ENCODE measurements around the gene FIP1L1. TPM values are rescaled to one million over a fixed set of nuclear protein-coding genes. Genes with fewer than 3 reads are reported as not detected.

FIP1L1 gene
- total and polyA plus RNA-seq, 2 of the 4 experiments (the other 2 are of a cell fraction): 31.1 to 37.5 TPM

- H3K9ac ChIP-seq (ENCODE audit: low read depth, low read length): no peak overlapping the region
- no peak overlapping the region for H4K5ac ChIP-seq (ENCODE audit: low read depth, low read length)
- dilution Hi-C loops (cut with HindIII; ENCODE audit: low sequenced_read_pairs, unreplicated experiment): no loop called here
- CTCF ChIA-PET: no interaction called here
- no peak for DNase-seq
- no TSS peak for BruUV-seq (replicated peaks)
- no peak overlapping the region for H3K23ac ChIP-seq (ENCODE audit: low read depth, low read length)
- no peak overlapping the region for H2BK5ac ChIP-seq (ENCODE audit: low read depth, low read length, poor library complexity, severe bottlenecking)
- POLR2A ChIA-PET (ENCODE audit: unreplicated experiment): no interaction called here
- no peaks in the 10 kb centered on the region for H4K20me1 ChIP-seq (ENCODE audit: insufficient read depth, low read length)
- H3K9me3 ChIP-seq (ENCODE audit: control insufficient read depth, insufficient read depth, low read length): no peaks in the 10 kb centered on the region
- no peak overlapping the region for H3K4me2 ChIP-seq (ENCODE audit: low read depth, low read length)
- no peak for ATAC-seq (ENCODE audit: low read depth)
- H3K4me3 ChIP-seq (ENCODE audit: insufficient read depth, low read depth, low read length): no peak overlapping the region
- peaks cover 4% of the 10 kb centered on the region for H3K9me1 ChIP-seq (ENCODE audit: insufficient read depth, low read length)
- H4K91ac ChIP-seq (ENCODE audit: insufficient read depth, low read depth, low read length): no peak overlapping the region
- intact Hi-C loops (cut with micrococcal nuclease): loop anchor here (10.0 kb wide), 1 partner anchor 261 kb away; no protein-coding TSS in a partner anchor
- H2AFZ ChIP-seq (replicated peaks; ENCODE audit: low read length, poor library complexity): no peak overlapping the region
- H2AK5ac ChIP-seq (ENCODE audit: low read depth, low read length): no peak overlapping the region
- H4K8ac ChIP-seq (ENCODE audit: low read depth in 2 of 2, low read length in 2 of 2): no peak overlapping the region
- H3K14ac ChIP-seq (replicated peaks; ENCODE audit: low read depth, low read length): no peak overlapping the region
- no peak for TF ChIP-seq MAZ (IDR thresholded peaks at IDR 0.05; ENCODE audit: borderline replicate concordance, low read depth, low read length)
- TF ChIP-seq BHLHE40 (IDR thresholded peaks at IDR 0.05; ENCODE audit: low read depth, low read length): no peak
- TF ChIP-seq NFE2L2 (IDR thresholded peaks at IDR 0.05; ENCODE audit: low read depth, low read length): no peak
- no peak for TF ChIP-seq RAD21 (IDR thresholded peaks at IDR 0.05; ENCODE audit: low read length)
- TF ChIP-seq POLR2A (IDR thresholded peaks at IDR 0.05; ENCODE audit: low read depth, low read length): no peak
- TF ChIP-seq MXI1 (IDR thresholded peaks at IDR 0.05; ENCODE audit: borderline replicate concordance, low read depth, low read length): no peak
- TF ChIP-seq RCOR1 (IDR thresholded peaks at IDR 0.05; ENCODE audit: insufficient replicate concordance, low read length): no peak
- no peak for TF ChIP-seq FOS (IDR thresholded peaks at IDR 0.05; ENCODE audit: low read depth, low read length)
- no peak for TF ChIP-seq CEBPB (IDR thresholded peaks at IDR 0.05; ENCODE audit: low read depth, low read length)
- peaks cover 22% of the 10 kb centered on the region for H3K36me3 ChIP-seq (ENCODE audit: control insufficient read depth, insufficient read depth, low read length)
- H3K4me1 ChIP-seq (ENCODE audit: control insufficient read depth, insufficient read depth, low read length): peaks cover 6% of the 10 kb centered on the region
- peaks cover 21 to 31% of the 10 kb centered on the region in 2 experiments for H3K79me1 ChIP-seq (ENCODE audit: low read depth in 1 of 2, low read length in 2 of 2)
- H2AK9ac ChIP-seq (replicated peaks; ENCODE audit: low read depth, low read length, poor library complexity): no peak overlapping the region
- no peak overlapping the region for H3K4ac ChIP-seq (ENCODE audit: low read depth, low read length)
- H2BK15ac ChIP-seq (ENCODE audit: low read depth, low read length): no peak overlapping the region
- in situ Hi-C loops (cut with MboI; ENCODE audit: low sequenced_read_pairs): no loop called here
- H3K18ac ChIP-seq (ENCODE audit: low read depth, low read length): no peak overlapping the region
- H3K27ac ChIP-seq (ENCODE audit: insufficient read depth, low read length): no peak overlapping the region
- H2BK120ac ChIP-seq (ENCODE audit: low read depth, low read length): no peak overlapping the region
- no peaks in the 10 kb centered on the region for H3K27me3 ChIP-seq (ENCODE audit: control insufficient read depth, insufficient read depth, low read length)
- no peak overlapping the region for H2BK20ac ChIP-seq (ENCODE audit: low read depth, low read length)
- no peak overlapping the region for H3K56ac ChIP-seq (ENCODE audit: extremely low read depth, insufficient read depth, low read length)
These were observed 78.7 kb downstream of the FIP1L1 start for GRCh38 chr4:53456178-53456577.
